Glutamatergic neuron (in vitro differentiated cells): ENCODE data around the gene RAI1. TPM values are rescaled to one million over a fixed set of nuclear protein-coding genes. Genes with fewer than 3 reads are reported as not detected.

Experiments
- DNase-seq: peaks from one replicate; pipeline ENCODE4 v3.0.0; 2022
- H3K27ac Mint-ChIP-seq: one replicate; pipeline ENCODE4 v1.8.0; 2020; ENCODE audit warnings: mild to moderate bottlenecking, mixed read lengths, inconsistent platforms; ENCODE audit not compliant: unreplicated experiment
- H3K27me3 Mint-ChIP-seq: one replicate; pipeline ENCODE4 v1.8.0; 2020; ENCODE audit warnings: mild to moderate bottlenecking, moderate library complexity, mixed read lengths, inconsistent platforms; ENCODE audit not compliant: unreplicated experiment
- H3K36me3 Mint-ChIP-seq: one replicate; pipeline ENCODE4 v1.8.0; 2020; ENCODE audit warnings: mild to moderate bottlenecking, mixed read lengths, inconsistent platforms; ENCODE audit not compliant: unreplicated experiment
- H3K4me1 Mint-ChIP-seq: one replicate; pipeline ENCODE4 v1.8.0; 2020; ENCODE audit warnings: mild to moderate bottlenecking, low read depth, mixed read lengths, inconsistent platforms; ENCODE audit not compliant: unreplicated experiment
- H3K4me3 Mint-ChIP-seq: one replicate; pipeline ENCODE4 v1.8.0; 2020; ENCODE audit warnings: mild to moderate bottlenecking, mixed read lengths, inconsistent platforms; ENCODE audit not compliant: unreplicated experiment
- H3K9me3 Mint-ChIP-seq: one replicate; pipeline ENCODE4 v1.8.0; 2020; ENCODE audit warnings: mild to moderate bottlenecking, moderate library complexity, mixed read lengths, inconsistent platforms; ENCODE audit not compliant: unreplicated experiment
- total RNA-seq: library from RNA; stranded (reverse); fragmentation: NEBNext Ultra II Directional; extraction: Animal tissue kit (Norgen Biotek cat#: 25700); gene quantifications from one replicate; pipeline ENCODE4 v1.2.1, GENCODE V29; 2021; ENCODE audit not compliant: unreplicated experiment
- TF ChIP-seq, protein P1 (sequence below): fragments of 200-600 bp; sonication (generic); IDR thresholded peaks from one replicate; pipeline ENCODE4 v1.5.0; 2021; ENCODE audit not compliant: partially characterized antibody, unreplicated experiment

The RAI1 gene
- total RNA-seq, 1 donor from 2014 or later: 70.2 TPM

- TF ChIP-seq, protein P1, sequence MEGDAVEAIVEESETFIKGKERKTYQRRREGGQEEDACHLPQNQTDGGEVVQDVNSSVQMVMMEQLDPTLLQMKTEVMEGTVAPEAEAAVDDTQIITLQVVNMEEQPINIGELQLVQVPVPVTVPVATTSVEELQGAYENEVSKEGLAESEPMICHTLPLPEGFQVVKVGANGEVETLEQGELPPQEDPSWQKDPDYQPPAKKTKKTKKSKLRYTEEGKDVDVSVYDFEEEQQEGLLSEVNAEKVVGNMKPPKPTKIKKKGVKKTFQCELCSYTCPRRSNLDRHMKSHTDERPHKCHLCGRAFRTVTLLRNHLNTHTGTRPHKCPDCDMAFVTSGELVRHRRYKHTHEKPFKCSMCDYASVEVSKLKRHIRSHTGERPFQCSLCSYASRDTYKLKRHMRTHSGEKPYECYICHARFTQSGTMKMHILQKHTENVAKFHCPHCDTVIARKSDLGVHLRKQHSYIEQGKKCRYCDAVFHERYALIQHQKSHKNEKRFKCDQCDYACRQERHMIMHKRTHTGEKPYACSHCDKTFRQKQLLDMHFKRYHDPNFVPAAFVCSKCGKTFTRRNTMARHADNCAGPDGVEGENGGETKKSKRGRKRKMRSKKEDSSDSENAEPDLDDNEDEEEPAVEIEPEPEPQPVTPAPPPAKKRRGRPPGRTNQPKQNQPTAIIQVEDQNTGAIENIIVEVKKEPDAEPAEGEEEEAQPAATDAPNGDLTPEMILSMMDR: no peak
- H3K9me3 Mint-ChIP-seq: peaks cover 16% of the 10 kb centered on the region
These were observed 153.7 kb downstream of the RAI1 start for GRCh38 chr17:17834974-17835373.

DNA sequence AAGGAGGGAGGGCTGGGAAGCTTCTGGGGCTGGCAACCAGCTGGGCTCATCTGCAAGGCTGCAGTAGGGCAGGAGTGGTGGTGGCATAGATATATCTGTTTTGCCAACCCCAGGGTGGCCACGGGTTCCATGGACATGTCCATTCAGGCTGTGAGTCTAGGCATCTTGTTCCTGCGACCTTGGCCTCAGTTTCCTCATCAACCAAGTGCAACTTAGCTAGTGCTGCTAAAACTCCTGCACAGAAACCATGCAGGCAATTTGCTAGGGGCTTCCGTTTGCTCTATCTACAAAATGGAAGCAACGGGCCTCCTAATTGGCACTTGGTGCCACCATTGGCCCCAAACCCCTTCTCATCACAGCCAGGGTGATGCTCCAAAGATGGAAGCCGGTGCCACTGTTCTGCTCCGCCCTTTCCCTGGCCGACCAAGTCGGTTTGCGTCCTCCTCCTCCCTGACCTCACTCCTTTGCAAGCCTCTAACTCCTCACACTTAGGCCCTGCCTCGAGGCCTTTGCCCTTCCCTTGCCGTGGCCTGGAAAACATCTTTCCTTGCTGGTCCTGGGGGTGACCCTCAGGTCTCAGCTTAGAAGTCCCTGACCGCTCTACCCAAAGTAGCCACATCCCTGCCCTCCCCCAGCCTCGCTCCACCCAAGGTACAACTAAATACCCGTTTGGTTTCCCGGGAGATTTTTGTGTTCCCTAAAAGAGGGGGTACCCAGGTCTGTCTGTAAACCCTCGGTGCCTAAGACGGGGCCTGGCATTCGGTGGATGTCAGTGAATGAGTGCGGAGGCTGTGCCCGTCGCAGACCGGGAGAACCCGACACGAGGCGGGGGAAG, 154.4 kb downstream of the RAI1 start:
- Mint-ChIP-seq H3K27me3 (peaks cover 14% of the 10 kb centered on the region), H3K4me1 (peaks cover 37% of the 10 kb centered on the region), H3K36me3 (no peaks in the 10 kb centered on the region), H3K27ac (peak overlapping the region; percentile 97), H3K4me3 (peak overlapping the region; percentile 95), H3K9me3 (peaks cover 16% of the 10 kb centered on the region)
- no peak for DNase-seq
- TF ChIP-seq, protein P1: no peak

More at GRCh38 chr17:17834974-17835373, 153.7 kb downstream of the RAI1 start:
- peak overlapping the region; percentile 44 for H3K27ac Mint-ChIP-seq
- peaks cover 37% of the 10 kb centered on the region for H3K4me1 Mint-ChIP-seq
- peaks cover 14% of the 10 kb centered on the region for H3K27me3 Mint-ChIP-seq
- no peak for DNase-seq
- peak overlapping the region; percentile 95 for H3K4me3 Mint-ChIP-seq
- H3K36me3 Mint-ChIP-seq: no peaks in the 10 kb centered on the region

DNA sequence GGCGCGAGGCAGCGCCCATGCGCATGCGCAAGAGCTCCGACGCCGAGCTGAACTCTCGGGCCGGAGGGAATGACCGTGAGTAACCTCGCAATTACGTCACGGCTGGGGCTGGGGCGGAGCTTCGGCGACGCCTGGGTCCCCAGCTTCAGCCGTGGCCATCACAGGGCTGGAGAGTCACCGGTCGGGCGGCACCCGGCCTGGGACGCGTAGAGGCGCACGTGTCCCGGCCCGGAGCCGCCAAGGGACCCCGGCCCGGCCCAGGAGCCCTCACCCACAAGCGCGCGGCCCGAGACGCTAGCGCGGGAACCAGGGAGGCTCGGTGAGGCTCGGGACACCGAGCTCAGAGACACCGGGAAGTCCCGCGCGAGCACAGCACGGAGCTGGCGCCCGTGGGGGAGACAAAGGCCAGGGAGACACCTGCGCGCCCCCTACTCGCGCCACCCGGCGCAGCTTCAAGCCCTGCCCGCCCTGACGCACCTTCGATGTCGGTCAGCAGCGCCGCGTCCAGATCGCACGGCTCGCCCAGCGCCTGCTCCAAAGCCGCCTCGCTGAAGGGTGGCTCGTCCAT, 155.1 kb downstream of the RAI1 start:
- H3K9me3 Mint-ChIP-seq: peaks cover 18% of the 10 kb centered on the region
- H3K4me1 Mint-ChIP-seq: peaks cover 43% of the 10 kb centered on the region
- DNase-seq: peak; percentile 99
- H3K36me3 Mint-ChIP-seq: no peaks in the 10 kb centered on the region
- H3K4me3 Mint-ChIP-seq: peak overlapping the region; percentile 95
- TF ChIP-seq, protein P1: no peak
- peak overlapping the region; percentile 97 for H3K27ac Mint-ChIP-seq
- H3K27me3 Mint-ChIP-seq: peaks cover 14% of the 10 kb centered on the region

- peak within 1 kb of the TSS; percentile 95 for H3K4me3 Mint-ChIP-seq
- H3K9me3 Mint-ChIP-seq: peaks cover 18% of the 10 kb centered on the region
- H3K27ac Mint-ChIP-seq: peak within 1 kb of the TSS; percentile 99
- no peaks in the 10 kb centered on the region for H3K36me3 Mint-ChIP-seq
- peaks cover 13% of the 10 kb centered on the region for H3K27me3 Mint-ChIP-seq
- peaks cover 39% of the 10 kb centered on the region for H3K4me1 Mint-ChIP-seq
- TF ChIP-seq, protein P1: no peak
- peak; percentile 77 for DNase-seq
These were observed 155.6 kb downstream of the RAI1 start, which contains the start of gene SREBF1 for GRCh38 chr17:17836818-17837379. TSS of gene SREBF1 (minus strand) at chr17:17836986. CDS start at chr17:17836817, 169 bp downstream.
